Adrenal gland (tissue), 5 donors: ENCODE data around the gene NPFFR2.

Experiments used
- POLR2A ChIP-seq, 2 donors: fragments of 450-650 bp; IDR thresholded peaks; one replicate each; pipeline ENCODE4 v1.6.1; 2017; ENCODE audit warnings: antibody characterized with exemption in 2 of 2, mild to moderate bottlenecking in 2 of 2, moderate library complexity in 1 of 2
- TF ChIP-seq, protein P1 (sequence below), 6 experiments: fragments of 450-650 bp in 4 of 6; fragments of 200-600 bp in 2 of 6; sonication (generic) in 1 of 6; IDR thresholded peaks; 1 replicate in 5 of 6; 2 replicates in 1 of 6; pipeline versions ENCODE4 v1.5.1 to v1.8.0; 2016 to 2021; ENCODE audit warnings: antibody characterized with exemption in 6 of 6, mild to moderate bottlenecking in 2 of 6, moderate library complexity in 1 of 6
- donor health status: DM: no; HTN: no; CAD: no.

DNA sequence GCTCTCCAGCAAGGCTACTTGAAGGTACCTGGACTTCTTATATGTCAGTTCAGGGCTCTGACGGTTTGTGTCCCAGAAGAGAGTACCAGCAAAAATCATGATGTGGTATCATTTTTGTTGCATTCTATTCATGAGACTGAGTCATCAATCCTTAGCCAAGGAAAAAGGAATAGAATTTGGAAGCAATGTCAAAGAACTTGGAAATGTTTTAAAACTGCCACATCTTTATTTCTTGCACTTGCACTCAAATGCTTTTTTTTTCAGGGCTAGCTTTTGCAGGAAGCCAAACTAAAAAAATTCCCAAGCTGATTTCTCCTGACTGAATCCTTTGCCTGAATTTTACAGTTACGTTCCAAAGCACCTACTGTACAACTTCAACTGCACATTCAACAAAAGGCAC lies 112.4 kb downstream of the NPFFR2 start:
- TF ChIP-seq, protein P1, sequence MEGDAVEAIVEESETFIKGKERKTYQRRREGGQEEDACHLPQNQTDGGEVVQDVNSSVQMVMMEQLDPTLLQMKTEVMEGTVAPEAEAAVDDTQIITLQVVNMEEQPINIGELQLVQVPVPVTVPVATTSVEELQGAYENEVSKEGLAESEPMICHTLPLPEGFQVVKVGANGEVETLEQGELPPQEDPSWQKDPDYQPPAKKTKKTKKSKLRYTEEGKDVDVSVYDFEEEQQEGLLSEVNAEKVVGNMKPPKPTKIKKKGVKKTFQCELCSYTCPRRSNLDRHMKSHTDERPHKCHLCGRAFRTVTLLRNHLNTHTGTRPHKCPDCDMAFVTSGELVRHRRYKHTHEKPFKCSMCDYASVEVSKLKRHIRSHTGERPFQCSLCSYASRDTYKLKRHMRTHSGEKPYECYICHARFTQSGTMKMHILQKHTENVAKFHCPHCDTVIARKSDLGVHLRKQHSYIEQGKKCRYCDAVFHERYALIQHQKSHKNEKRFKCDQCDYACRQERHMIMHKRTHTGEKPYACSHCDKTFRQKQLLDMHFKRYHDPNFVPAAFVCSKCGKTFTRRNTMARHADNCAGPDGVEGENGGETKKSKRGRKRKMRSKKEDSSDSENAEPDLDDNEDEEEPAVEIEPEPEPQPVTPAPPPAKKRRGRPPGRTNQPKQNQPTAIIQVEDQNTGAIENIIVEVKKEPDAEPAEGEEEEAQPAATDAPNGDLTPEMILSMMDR (IDR thresholded peaks at IDR 0.05): no peak
- TF ChIP-seq POLR2A (IDR thresholded peaks at IDR 0.05): no peak
